ENCODE data around the gene PHTF1.
"Not testable (repeated sequence)": the region's sequence is repeated elsewhere in the genome, so short reads cannot be mapped to it uniquely, and the experiment has no call there.

DNA sequence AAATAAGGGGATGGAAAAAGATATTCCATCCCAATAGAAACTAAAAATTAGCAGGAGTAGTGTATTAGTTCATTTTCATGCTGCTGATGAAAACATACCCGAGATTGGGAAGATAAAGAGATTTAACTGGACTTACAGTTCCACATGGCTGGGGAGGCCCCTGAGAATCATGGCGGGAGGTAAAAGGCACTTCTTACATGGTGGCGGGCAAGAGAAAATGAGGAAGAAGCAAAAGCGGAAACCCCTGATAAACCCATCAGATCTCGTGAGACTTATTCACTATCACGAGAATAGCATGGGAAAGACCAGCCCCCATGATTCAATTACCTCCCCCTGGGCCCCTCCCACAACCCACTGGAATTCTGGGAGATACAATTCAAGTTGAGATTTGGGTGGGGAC is 41.8 kb downstream of the PHTF1 start:
- not testable (repeated sequence) for TF ChIP-seq EP300 (IDR thresholded peaks at IDR 0.05; ENCODE audit: low read depth); POLR2A (IDR thresholded peaks at IDR 0.05)
- TF ChIP-seq, protein P1, sequence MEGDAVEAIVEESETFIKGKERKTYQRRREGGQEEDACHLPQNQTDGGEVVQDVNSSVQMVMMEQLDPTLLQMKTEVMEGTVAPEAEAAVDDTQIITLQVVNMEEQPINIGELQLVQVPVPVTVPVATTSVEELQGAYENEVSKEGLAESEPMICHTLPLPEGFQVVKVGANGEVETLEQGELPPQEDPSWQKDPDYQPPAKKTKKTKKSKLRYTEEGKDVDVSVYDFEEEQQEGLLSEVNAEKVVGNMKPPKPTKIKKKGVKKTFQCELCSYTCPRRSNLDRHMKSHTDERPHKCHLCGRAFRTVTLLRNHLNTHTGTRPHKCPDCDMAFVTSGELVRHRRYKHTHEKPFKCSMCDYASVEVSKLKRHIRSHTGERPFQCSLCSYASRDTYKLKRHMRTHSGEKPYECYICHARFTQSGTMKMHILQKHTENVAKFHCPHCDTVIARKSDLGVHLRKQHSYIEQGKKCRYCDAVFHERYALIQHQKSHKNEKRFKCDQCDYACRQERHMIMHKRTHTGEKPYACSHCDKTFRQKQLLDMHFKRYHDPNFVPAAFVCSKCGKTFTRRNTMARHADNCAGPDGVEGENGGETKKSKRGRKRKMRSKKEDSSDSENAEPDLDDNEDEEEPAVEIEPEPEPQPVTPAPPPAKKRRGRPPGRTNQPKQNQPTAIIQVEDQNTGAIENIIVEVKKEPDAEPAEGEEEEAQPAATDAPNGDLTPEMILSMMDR (IDR thresholded peaks at IDR 0.05): not testable (repeated sequence)
